Measurements from ENCODE around the gene GNAQ.

DNA sequence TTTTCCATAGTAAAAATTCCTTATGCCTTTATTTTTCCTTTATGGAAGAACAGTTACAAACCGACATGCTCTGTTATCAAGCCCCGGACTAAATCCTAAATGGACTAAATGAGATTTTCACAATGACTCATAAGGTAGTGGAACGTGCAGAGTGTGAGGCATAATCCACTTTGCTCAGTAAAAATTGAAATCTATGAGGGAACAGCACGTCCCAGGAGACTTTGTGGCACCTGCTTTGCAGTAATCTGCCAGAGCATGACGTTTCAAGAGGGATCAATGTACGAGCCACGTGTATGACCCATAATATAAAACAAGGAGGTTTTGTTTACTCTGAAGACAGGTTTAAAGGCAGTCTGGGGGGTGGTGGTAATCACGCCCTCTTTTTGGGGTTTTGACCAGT lies 299.7 kb downstream of the GNAQ start:
- no peak for TF ChIP-seq SP1 (CRISPR knock-in tag; conservative IDR thresholded peaks at IDR 0.05)
- TF ChIP-seq, protein P1, sequence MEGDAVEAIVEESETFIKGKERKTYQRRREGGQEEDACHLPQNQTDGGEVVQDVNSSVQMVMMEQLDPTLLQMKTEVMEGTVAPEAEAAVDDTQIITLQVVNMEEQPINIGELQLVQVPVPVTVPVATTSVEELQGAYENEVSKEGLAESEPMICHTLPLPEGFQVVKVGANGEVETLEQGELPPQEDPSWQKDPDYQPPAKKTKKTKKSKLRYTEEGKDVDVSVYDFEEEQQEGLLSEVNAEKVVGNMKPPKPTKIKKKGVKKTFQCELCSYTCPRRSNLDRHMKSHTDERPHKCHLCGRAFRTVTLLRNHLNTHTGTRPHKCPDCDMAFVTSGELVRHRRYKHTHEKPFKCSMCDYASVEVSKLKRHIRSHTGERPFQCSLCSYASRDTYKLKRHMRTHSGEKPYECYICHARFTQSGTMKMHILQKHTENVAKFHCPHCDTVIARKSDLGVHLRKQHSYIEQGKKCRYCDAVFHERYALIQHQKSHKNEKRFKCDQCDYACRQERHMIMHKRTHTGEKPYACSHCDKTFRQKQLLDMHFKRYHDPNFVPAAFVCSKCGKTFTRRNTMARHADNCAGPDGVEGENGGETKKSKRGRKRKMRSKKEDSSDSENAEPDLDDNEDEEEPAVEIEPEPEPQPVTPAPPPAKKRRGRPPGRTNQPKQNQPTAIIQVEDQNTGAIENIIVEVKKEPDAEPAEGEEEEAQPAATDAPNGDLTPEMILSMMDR (IDR thresholded peaks at IDR 0.05) = no peak
- TF ChIP-seq, protein P2, sequence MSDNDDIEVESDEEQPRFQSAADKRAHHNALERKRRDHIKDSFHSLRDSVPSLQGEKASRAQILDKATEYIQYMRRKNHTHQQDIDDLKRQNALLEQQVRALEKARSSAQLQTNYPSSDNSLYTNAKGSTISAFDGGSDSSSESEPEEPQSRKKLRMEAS (CRISPR knock-in tag; IDR thresholded peaks at IDR 0.05) = no peak

Measured in WTC11 (cell line).